Neural progenitor cell (in vitro differentiated cells): ENCODE results near the gene KIRREL3. TPM values are rescaled to one million over a fixed set of nuclear protein-coding genes. Genes with fewer than 3 reads are reported as not detected.

ENCODE experiments used
- DNase-seq: peaks from one replicate; pipeline ENCODE4 v3.0.0-alpha.2; 2016; ENCODE audit warnings: low spot score
- H2AFZ ChIP-seq: fragments of 200-600 bp; sonication (generic); replicated peaks from 2 replicates; pipeline ENCODE4 v1.6.1; 2016; ENCODE audit warnings: antibody characterized with exemption
- H3F3A ChIP-seq: fragments of 200-600 bp; sonication (generic); 2 replicates; pipeline ENCODE4 v1.6.1; 2016; ENCODE audit warnings: antibody characterized with exemption, low read depth
- H3K27ac ChIP-seq: fragments of 200-600 bp; sonication (generic); 2 replicates; pipeline ENCODE4 v1.5.1; 2016; ENCODE audit warnings: mild to moderate bottlenecking
- H3K27me3 ChIP-seq: fragments of 200-600 bp; sonication (generic); 2 replicates; pipeline ENCODE4 v1.6.1; 2016; ENCODE audit warnings: mild to moderate bottlenecking, moderate library complexity
- H3K36me3 ChIP-seq: fragments of 200-600 bp; sonication (generic); 2 replicates; pipeline ENCODE4 v1.5.1; 2016
- H3K4me1 ChIP-seq: fragments of 200-600 bp; sonication (generic); 2 replicates; pipeline ENCODE4 v1.6.1; 2016; ENCODE audit warnings: mixed run types
- H3K4me2 ChIP-seq: fragments of 200-600 bp; sonication (generic); 2 replicates; pipeline ENCODE4 v1.6.1; 2016
- H3K4me3 ChIP-seq: fragments of 200-600 bp; sonication (generic); 2 replicates; pipeline ENCODE4 v1.5.1; 2016
- H3K79me2 ChIP-seq: fragments of 200-600 bp; sonication (generic); 2 replicates; pipeline ENCODE4 v1.6.1; 2016; ENCODE audit warnings: low read depth
- H3K9ac ChIP-seq: fragments of 200-600 bp; sonication (generic); 2 replicates; pipeline ENCODE4 v1.6.1; 2016
- H3K9me3 ChIP-seq: fragments of 200-600 bp; sonication (generic); 2 replicates; pipeline ENCODE4 v1.5.1; 2016; ENCODE audit warnings: low read depth
- H4K20me1 ChIP-seq: fragments of 200-600 bp; sonication (generic); 2 replicates; pipeline ENCODE4 v1.6.1; 2016; ENCODE audit warnings: low read depth
- H3K27ac Mint-ChIP-seq: 3 replicates; pipeline ENCODE4 v1.8.0; 2021; ENCODE audit warnings: mixed read lengths
- H3K27me3 Mint-ChIP-seq: 2 replicates; pipeline ENCODE4 v1.8.0; 2022; ENCODE audit warnings: low read depth, mild to moderate bottlenecking, inconsistent platforms, moderate library complexity, mixed read lengths; ENCODE audit not compliant: insufficient read depth
- H3K36me3 Mint-ChIP-seq: 3 replicates; pipeline ENCODE4 v1.8.0; 2021; ENCODE audit warnings: mixed read lengths
- H3K4me1 Mint-ChIP-seq: 3 replicates; pipeline ENCODE4 v1.8.0; 2021; ENCODE audit warnings: mixed read lengths
- H3K4me3 Mint-ChIP-seq: 3 replicates; pipeline ENCODE4 v1.8.0; 2021; ENCODE audit warnings: mild to moderate bottlenecking, moderate library complexity, mixed read lengths
- H3K9me3 Mint-ChIP-seq: 3 replicates; pipeline ENCODE4 v1.8.0; 2020; ENCODE audit warnings: mixed read lengths
- EZH2 ChIP-seq: fragments of 200-600 bp; sonication (generic); IDR thresholded peaks from 2 replicates; pipeline ENCODE4 v1.6.1; 2017; ENCODE audit warnings: antibody characterized with exemption, mild to moderate bottlenecking, moderate library complexity
- EZH2phosphoT487 ChIP-seq: fragments of 200-600 bp; sonication (generic); IDR thresholded peaks from 2 replicates; pipeline ENCODE4 v1.6.1; 2017; ENCODE audit warnings: antibody characterized with exemption
- total RNA-seq: library from RNA; depleted of rRNA; stranded (reverse); fragments of >200 nt; gene quantifications from 2 replicates; pipeline ENCODE4 v1.2.3, GENCODE V29; 2015; ENCODE audit warnings: low replicate concordance
- TF ChIP-seq, protein P1 (sequence below): fragments of 200-600 bp; sonication (generic); IDR thresholded peaks from 2 replicates; pipeline ENCODE4 v1.5.1; 2017; ENCODE audit warnings: antibody characterized with exemption, mild to moderate bottlenecking

The KIRREL3 gene
- total RNA-seq, 1 donor from 2014 or later: 1.1 TPM

DNA sequence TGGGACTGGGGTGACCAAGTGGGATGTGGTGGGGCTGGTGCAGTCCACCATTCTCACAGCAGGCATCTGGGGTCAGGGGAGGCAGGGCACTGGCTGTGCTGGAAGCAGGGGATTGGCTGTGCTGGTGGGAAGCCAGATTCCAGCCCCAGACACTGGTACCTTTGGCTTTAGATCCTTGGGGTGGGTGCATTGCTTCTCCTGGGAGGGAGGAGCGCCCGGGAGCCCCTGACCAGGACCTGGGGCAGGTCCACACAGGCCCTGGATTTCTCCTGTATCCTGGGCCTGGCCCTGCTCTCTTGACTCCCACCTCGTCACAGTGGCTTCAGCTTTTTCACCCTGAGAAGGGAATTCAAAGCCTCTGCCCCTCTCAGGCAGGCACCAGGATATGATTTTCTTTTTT is 606.5 kb downstream of the KIRREL3 start:
- Histone ChIP-seq H3K27me3 (no peaks in the 10 kb centered on the region), H3F3A (no peaks in the 10 kb centered on the region), H3K4me2 (no peak overlapping the region), H2AFZ (no peak overlapping the region), H3K36me3 (no peaks in the 10 kb centered on the region), H3K4me1 (peaks cover 8% of the 10 kb centered on the region), H3K9ac (no peak overlapping the region), H3K79me2 (peaks cover 5% of the 10 kb centered on the region), H3K4me3 (no peak overlapping the region), H4K20me1 (no peaks in the 10 kb centered on the region), H3K9me3 (no peaks in the 10 kb centered on the region), H3K27ac (no peak overlapping the region)
- H3K4me1 Mint-ChIP-seq: peaks cover 8% of the 10 kb centered on the region
- H3K4me3 Mint-ChIP-seq: no peak overlapping the region
- TF ChIP-seq EZH2: no peak
- TF ChIP-seq, protein P1, sequence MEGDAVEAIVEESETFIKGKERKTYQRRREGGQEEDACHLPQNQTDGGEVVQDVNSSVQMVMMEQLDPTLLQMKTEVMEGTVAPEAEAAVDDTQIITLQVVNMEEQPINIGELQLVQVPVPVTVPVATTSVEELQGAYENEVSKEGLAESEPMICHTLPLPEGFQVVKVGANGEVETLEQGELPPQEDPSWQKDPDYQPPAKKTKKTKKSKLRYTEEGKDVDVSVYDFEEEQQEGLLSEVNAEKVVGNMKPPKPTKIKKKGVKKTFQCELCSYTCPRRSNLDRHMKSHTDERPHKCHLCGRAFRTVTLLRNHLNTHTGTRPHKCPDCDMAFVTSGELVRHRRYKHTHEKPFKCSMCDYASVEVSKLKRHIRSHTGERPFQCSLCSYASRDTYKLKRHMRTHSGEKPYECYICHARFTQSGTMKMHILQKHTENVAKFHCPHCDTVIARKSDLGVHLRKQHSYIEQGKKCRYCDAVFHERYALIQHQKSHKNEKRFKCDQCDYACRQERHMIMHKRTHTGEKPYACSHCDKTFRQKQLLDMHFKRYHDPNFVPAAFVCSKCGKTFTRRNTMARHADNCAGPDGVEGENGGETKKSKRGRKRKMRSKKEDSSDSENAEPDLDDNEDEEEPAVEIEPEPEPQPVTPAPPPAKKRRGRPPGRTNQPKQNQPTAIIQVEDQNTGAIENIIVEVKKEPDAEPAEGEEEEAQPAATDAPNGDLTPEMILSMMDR: no peak
- no peak for TF ChIP-seq EZH2phosphoT487
- peaks cover 12% of the 10 kb centered on the region for H3K27me3 Mint-ChIP-seq
- no peak for DNase-seq
- peaks cover 3% of the 10 kb centered on the region for H3K36me3 Mint-ChIP-seq
- no peaks in the 10 kb centered on the region for H3K9me3 Mint-ChIP-seq
- no peak overlapping the region for H3K27ac Mint-ChIP-seq

DNA sequence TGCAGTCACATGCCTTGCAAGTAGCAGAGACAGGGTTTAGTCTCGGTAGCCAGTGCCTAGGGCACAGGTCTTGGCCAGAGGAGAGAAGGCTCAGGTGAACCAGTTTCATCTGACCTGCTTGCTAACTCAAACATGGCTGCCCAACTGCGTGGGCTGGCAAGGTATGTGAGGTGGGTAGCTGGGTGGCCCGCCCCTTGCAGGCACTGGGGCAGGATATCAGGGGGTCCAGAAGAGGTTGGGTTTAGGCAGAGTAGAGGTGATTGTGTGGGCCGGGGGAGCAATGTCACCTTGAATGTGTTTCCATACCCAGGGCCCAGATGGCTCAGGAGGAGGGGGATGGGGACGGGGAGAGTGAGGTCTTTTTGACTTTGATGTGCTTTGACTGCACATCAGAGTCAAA is 607.4 kb downstream of the KIRREL3 start:
- H3K36me3 Mint-ChIP-seq: peaks cover 3% of the 10 kb centered on the region
- no peak overlapping the region for H3K4me3 ChIP-seq
- peaks cover 8% of the 10 kb centered on the region for H3K4me1 Mint-ChIP-seq
- H3K4me3 Mint-ChIP-seq: no peak overlapping the region
- H3K27ac ChIP-seq: no peak overlapping the region
- H3F3A ChIP-seq: no peaks in the 10 kb centered on the region
- H3K4me2 ChIP-seq: no peak overlapping the region
- no peaks in the 10 kb centered on the region for H3K9me3 Mint-ChIP-seq
- peaks cover 5% of the 10 kb centered on the region for H3K79me2 ChIP-seq
- no peak overlapping the region for H2AFZ ChIP-seq
- no peaks in the 10 kb centered on the region for H4K20me1 ChIP-seq
- no peak for DNase-seq
- TF ChIP-seq EZH2phosphoT487: no peak
- no peak for TF ChIP-seq EZH2
- TF ChIP-seq, protein P1: no peak
- peaks cover 9% of the 10 kb centered on the region for H3K27me3 Mint-ChIP-seq
- H3K9ac ChIP-seq: no peak overlapping the region
- H3K9me3 ChIP-seq: no peaks in the 10 kb centered on the region
- peaks cover 8% of the 10 kb centered on the region for H3K4me1 ChIP-seq
- H3K36me3 ChIP-seq: no peaks in the 10 kb centered on the region
- no peak overlapping the region for H3K27ac Mint-ChIP-seq
- H3K27me3 ChIP-seq: no peaks in the 10 kb centered on the region

DNA sequence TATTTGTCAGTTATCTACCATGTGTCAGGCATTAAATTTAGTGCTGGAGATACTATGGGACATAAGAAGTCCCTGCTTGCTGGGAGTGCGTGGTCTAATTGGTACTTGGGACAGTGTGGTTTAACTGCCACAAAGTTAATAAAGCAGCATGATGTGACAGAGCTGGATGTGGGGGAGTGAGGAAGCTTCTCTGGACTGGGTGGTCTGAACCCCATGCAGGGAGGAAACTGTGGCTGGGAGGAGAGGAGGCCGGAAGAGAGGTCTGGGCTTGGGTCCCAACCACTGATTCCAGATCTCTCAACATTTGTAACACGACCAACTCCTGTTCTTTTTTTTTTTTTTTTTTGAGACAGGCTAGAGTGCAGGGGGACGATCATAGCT is 607.9 kb downstream of the KIRREL3 start:
- H2AFZ ChIP-seq: no peak overlapping the region
- Mint-ChIP-seq H3K27me3 (peaks cover 9% of the 10 kb centered on the region), H3K27ac (no peak overlapping the region), H3K9me3 (no peaks in the 10 kb centered on the region), H3K4me1 (peaks cover 12% of the 10 kb centered on the region), H3K36me3 (peaks cover 3% of the 10 kb centered on the region), H3K4me3 (no peak overlapping the region)
- DNase-seq: no peak
- no peaks in the 10 kb centered on the region for H4K20me1 ChIP-seq
- H3K4me1 ChIP-seq: peaks cover 8% of the 10 kb centered on the region
- no peak overlapping the region for H3K27ac ChIP-seq
- H3K4me3 ChIP-seq: no peak overlapping the region
- no peak overlapping the region for H3K9ac ChIP-seq
- H3K4me2 ChIP-seq: no peak overlapping the region
- H3F3A ChIP-seq: no peaks in the 10 kb centered on the region
- TF ChIP-seq EZH2phosphoT487: no peak
- TF ChIP-seq, protein P1: no peak
- TF ChIP-seq EZH2: no peak
- no peaks in the 10 kb centered on the region for H3K27me3 ChIP-seq
- no peaks in the 10 kb centered on the region for H3K9me3 ChIP-seq
- no peaks in the 10 kb centered on the region for H3K36me3 ChIP-seq
- peaks cover 5% of the 10 kb centered on the region for H3K79me2 ChIP-seq
